OCI-LY1 (cell line): ENCODE measurements around the gene FAM83C.

Experiments
- EZH2 ChIP-seq: fragments of 200-600 bp; sonication (generic), shearing (Covaris generic); IDR thresholded peaks from 2 replicates; pipeline ENCODE4 v1.8.0; 2017; ENCODE audit warnings: borderline replicate concordance, mixed run types, mild to moderate bottlenecking, antibody characterized with exemption, low read length, moderate library complexity, mixed read lengths
- TF ChIP-seq, protein P1 (sequence below): fragments of 200-600 bp; sonication (generic), shearing (Covaris generic); IDR thresholded peaks from 2 replicates; pipeline ENCODE4 v1.5.1; 2017; ENCODE audit warnings: mild to moderate bottlenecking, antibody characterized with exemption, low read length, moderate library complexity, mixed read lengths

- TF ChIP-seq, protein P1, sequence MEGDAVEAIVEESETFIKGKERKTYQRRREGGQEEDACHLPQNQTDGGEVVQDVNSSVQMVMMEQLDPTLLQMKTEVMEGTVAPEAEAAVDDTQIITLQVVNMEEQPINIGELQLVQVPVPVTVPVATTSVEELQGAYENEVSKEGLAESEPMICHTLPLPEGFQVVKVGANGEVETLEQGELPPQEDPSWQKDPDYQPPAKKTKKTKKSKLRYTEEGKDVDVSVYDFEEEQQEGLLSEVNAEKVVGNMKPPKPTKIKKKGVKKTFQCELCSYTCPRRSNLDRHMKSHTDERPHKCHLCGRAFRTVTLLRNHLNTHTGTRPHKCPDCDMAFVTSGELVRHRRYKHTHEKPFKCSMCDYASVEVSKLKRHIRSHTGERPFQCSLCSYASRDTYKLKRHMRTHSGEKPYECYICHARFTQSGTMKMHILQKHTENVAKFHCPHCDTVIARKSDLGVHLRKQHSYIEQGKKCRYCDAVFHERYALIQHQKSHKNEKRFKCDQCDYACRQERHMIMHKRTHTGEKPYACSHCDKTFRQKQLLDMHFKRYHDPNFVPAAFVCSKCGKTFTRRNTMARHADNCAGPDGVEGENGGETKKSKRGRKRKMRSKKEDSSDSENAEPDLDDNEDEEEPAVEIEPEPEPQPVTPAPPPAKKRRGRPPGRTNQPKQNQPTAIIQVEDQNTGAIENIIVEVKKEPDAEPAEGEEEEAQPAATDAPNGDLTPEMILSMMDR: no peak
- TF ChIP-seq EZH2: no peak
These were observed 48.2 kb downstream of the FAM83C start for GRCh38 chr20:35243986-35244385.
